HEK293 (cell line): Measurements from ENCODE around the gene USP32.

Source experiments
- KLF9 ChIP-seq: fragments of 450-650 bp; formaldehyde crosslinking; IDR thresholded peaks from 2 replicates; pipeline ENCODE4 v1.5.1; 2016; ENCODE audit warnings: missing biosample characterization, missing genetic modification characterization, low read depth
- PATZ1 ChIP-seq: fragments of 450-650 bp; formaldehyde crosslinking; IDR thresholded peaks from 2 replicates; pipeline ENCODE4 v1.5.1; 2016; ENCODE audit warnings: missing biosample characterization, missing genetic modification characterization
- PRDM6 ChIP-seq: fragments of 450-650 bp; formaldehyde crosslinking; IDR thresholded peaks from 2 replicates; pipeline ENCODE4 v1.5.1; 2017; ENCODE audit warnings: missing biosample characterization, missing genetic modification characterization
- REPIN1 ChIP-seq: fragments of 450-650 bp; formaldehyde crosslinking; IDR thresholded peaks from 2 replicates; pipeline ENCODE4 v1.5.1; 2017; ENCODE audit warnings: missing biosample characterization, missing genetic modification characterization, low read depth
- SALL2 ChIP-seq: fragments of 450-650 bp; formaldehyde crosslinking; IDR thresholded peaks from 2 replicates; pipeline ENCODE4 v1.5.0; 2017; ENCODE audit warnings: missing biosample characterization, mild to moderate bottlenecking, missing genetic modification characterization, borderline replicate concordance
- SCRT1 ChIP-seq: fragments of 450-650 bp; formaldehyde crosslinking; IDR thresholded peaks from 2 replicates; pipeline ENCODE4 v1.5.1; 2016; ENCODE audit warnings: missing biosample characterization, missing genetic modification characterization, borderline replicate concordance
- TSHZ1 ChIP-seq: fragments of 450-650 bp; formaldehyde crosslinking; IDR thresholded peaks from 2 replicates; pipeline ENCODE4 v1.5.1; 2016; ENCODE audit warnings: missing biosample characterization, missing genetic modification characterization, borderline replicate concordance
- ZBTB21 ChIP-seq: fragments of 450-650 bp; formaldehyde crosslinking; IDR thresholded peaks from 2 replicates; pipeline ENCODE4 v1.5.1; 2017; ENCODE audit warnings: missing biosample characterization, missing genetic modification characterization
- ZEB2 ChIP-seq: fragments of 450-650 bp; formaldehyde crosslinking; IDR thresholded peaks from 2 replicates; pipeline ENCODE4 v1.5.1; 2016; ENCODE audit warnings: missing biosample characterization, missing genetic modification characterization
- ZNF18 ChIP-seq: fragments of 450-650 bp; formaldehyde crosslinking; IDR thresholded peaks from 2 replicates; pipeline ENCODE4 v1.5.1; 2016; ENCODE audit warnings: missing biosample characterization, missing genetic modification characterization
- ZNF184 ChIP-seq: fragments of 450-650 bp; IDR thresholded peaks from 2 replicates; pipeline ENCODE4 v1.5.1; 2018; ENCODE audit warnings: missing biosample characterization, mild to moderate bottlenecking, missing genetic modification characterization
- ZNF280C ChIP-seq: fragments of 450-650 bp; formaldehyde crosslinking; IDR thresholded peaks from 2 replicates; pipeline ENCODE4 v1.5.1; 2016; ENCODE audit warnings: missing biosample characterization, missing genetic modification characterization
- ZNF311 ChIP-seq: fragments of 450-650 bp; formaldehyde crosslinking; IDR thresholded peaks from 2 replicates; pipeline ENCODE4 v1.5.1; 2017; ENCODE audit warnings: missing biosample characterization, missing genetic modification characterization, borderline replicate concordance
- ZNF335 ChIP-seq: fragments of 450-650 bp; formaldehyde crosslinking; conservative IDR thresholded peaks from 2 replicates; pipeline ENCODE4 v1.5.1; 2016; ENCODE audit warnings: missing biosample characterization, missing genetic modification characterization
- ZNF391 ChIP-seq: fragments of 450-650 bp; formaldehyde crosslinking; IDR thresholded peaks from 2 replicates; pipeline ENCODE4 v1.5.1; 2016; ENCODE audit warnings: low read depth, missing biosample characterization, missing genetic modification characterization, borderline replicate concordance
- ZNF423 ChIP-seq: fragments of 450-650 bp; formaldehyde crosslinking; IDR thresholded peaks from 2 replicates; pipeline ENCODE4 v1.5.1; 2016; ENCODE audit warnings: missing biosample characterization, missing genetic modification characterization
- ZNF426 ChIP-seq: fragments of 450-650 bp; formaldehyde crosslinking; IDR thresholded peaks from 2 replicates; pipeline ENCODE4 v1.5.1; 2017; ENCODE audit warnings: missing biosample characterization, missing genetic modification characterization, mild to moderate bottlenecking, inconsistent platforms, moderate library complexity
- ZNF549 ChIP-seq: fragments of 450-650 bp; IDR thresholded peaks from 2 replicates; pipeline ENCODE4 v1.5.1; 2018; ENCODE audit warnings: missing biosample characterization, missing genetic modification characterization, mild to moderate bottlenecking, inconsistent platforms, moderate library complexity
- ZNF558 ChIP-seq: fragments of 450-650 bp; formaldehyde crosslinking; IDR thresholded peaks from 2 replicates; pipeline ENCODE4 v1.5.1; 2016; ENCODE audit warnings: missing biosample characterization, missing genetic modification characterization
- ZNF571 ChIP-seq: fragments of 450-650 bp; formaldehyde crosslinking; IDR thresholded peaks from 2 replicates; pipeline ENCODE4 v1.5.0; 2017; ENCODE audit warnings: missing biosample characterization, missing genetic modification characterization
- ZNF621 ChIP-seq: fragments of 450-650 bp; formaldehyde crosslinking; IDR thresholded peaks from 2 replicates; pipeline ENCODE4 v1.5.1; 2017; ENCODE audit warnings: missing biosample characterization, missing genetic modification characterization
- ZNF645 ChIP-seq: fragments of 450-650 bp; formaldehyde crosslinking; IDR thresholded peaks from 2 replicates; pipeline ENCODE4; 2016; ENCODE audit warnings: missing biosample characterization, missing genetic modification characterization
- ZNF664 ChIP-seq: fragments of 450-650 bp; formaldehyde crosslinking; IDR thresholded peaks from 2 replicates; pipeline ENCODE4 v1.5.1; 2016; ENCODE audit warnings: missing biosample characterization, missing genetic modification characterization
- ZNF768 ChIP-seq: fragments of 450-650 bp; formaldehyde crosslinking; IDR thresholded peaks from 2 replicates; pipeline ENCODE4 v1.5.1; 2018; ENCODE audit warnings: missing biosample characterization, mild to moderate bottlenecking, missing genetic modification characterization
- ZNF791 ChIP-seq: fragments of 450-650 bp; formaldehyde crosslinking; IDR thresholded peaks from 2 replicates; pipeline ENCODE4 v1.5.1; 2016; ENCODE audit warnings: missing biosample characterization, missing genetic modification characterization
- ZSCAN30 ChIP-seq: fragments of 450-650 bp; IDR thresholded peaks from 2 replicates; pipeline ENCODE4 v1.5.1; 2018; ENCODE audit warnings: missing biosample characterization, mild to moderate bottlenecking, missing genetic modification characterization, moderate library complexity
- TF ChIP-seq, protein P1 (sequence below): fragments of 450-650 bp; IDR thresholded peaks from 2 replicates; pipeline ENCODE4 v1.5.1; 2018; ENCODE audit warnings: missing biosample characterization, missing genetic modification characterization

Gene USP32

GRCh38 chr17:60356940-60357339, 35.0 kb downstream of the USP32 start (continued):
- TF ChIP-seq ZNF280C (tag by site-specific recombination): no peak
- TF ChIP-seq, protein P1, sequence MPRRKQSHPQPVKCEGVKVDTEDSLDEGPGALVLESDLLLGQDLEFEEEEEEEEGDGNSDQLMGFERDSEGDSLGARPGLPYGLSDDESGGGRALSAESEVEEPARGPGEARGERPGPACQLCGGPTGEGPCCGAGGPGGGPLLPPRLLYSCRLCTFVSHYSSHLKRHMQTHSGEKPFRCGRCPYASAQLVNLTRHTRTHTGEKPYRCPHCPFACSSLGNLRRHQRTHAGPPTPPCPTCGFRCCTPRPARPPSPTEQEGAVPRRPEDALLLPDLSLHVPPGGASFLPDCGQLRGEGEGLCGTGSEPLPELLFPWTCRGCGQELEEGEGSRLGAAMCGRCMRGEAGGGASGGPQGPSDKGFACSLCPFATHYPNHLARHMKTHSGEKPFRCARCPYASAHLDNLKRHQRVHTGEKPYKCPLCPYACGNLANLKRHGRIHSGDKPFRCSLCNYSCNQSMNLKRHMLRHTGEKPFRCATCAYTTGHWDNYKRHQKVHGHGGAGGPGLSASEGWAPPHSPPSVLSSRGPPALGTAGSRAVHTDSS (tag by site-specific recombination): no peak
- TF ChIP-seq ZEB2: peak; percentile 40
- no peak for TF ChIP-seq ZNF571 (tag by site-specific recombination)
- TF ChIP-seq ZNF791 (tag by site-specific recombination): no peak
- TF ChIP-seq ZNF621 (tag by site-specific recombination): no peak
- peak; percentile 38; the same call in 1 of the 2 replicates for TF ChIP-seq ZNF335 (tag by site-specific recombination)
- no peak for TF ChIP-seq SALL2
- no peak for TF ChIP-seq ZNF391 (tag by site-specific recombination)
- TF ChIP-seq PRDM6 (tag by site-specific recombination): peak; percentile 61
- no peak for TF ChIP-seq ZNF184 (tag by site-specific recombination)
- TF ChIP-seq ZNF423 (tag by site-specific recombination): no peak
- no peak for TF ChIP-seq ZNF768 (tag by site-specific recombination)
- no peak for TF ChIP-seq ZNF426 (tag by site-specific recombination)
- no peak for TF ChIP-seq REPIN1 (tag by site-specific recombination)
- 0 out of 2 replicates have a peak, but pooled peaks have one; percentile 13 for TF ChIP-seq ZNF558
- no peak for TF ChIP-seq ZNF549
- TF ChIP-seq ZBTB21 (tag by site-specific recombination): 0 out of 2 replicates have a peak, but pooled peaks have one; percentile 15
- TF ChIP-seq ZNF311 (tag by site-specific recombination): no peak
- no peak for TF ChIP-seq SCRT1 (tag by site-specific recombination)
- no peak for TF ChIP-seq ZNF645 (tag by site-specific recombination)
- TF ChIP-seq ZNF18 (tag by site-specific recombination): 0 out of 2 replicates have a peak, but pooled peaks have one; percentile 38
- no peak for TF ChIP-seq KLF9 (tag by site-specific recombination)
- no peak for TF ChIP-seq TSHZ1 (tag by site-specific recombination)
- TF ChIP-seq PATZ1 (tag by site-specific recombination): no peak
- no peak for TF ChIP-seq ZSCAN30
- TF ChIP-seq ZNF664 (tag by site-specific recombination): peak; percentile 47; the same call in 1 of the 2 replicates
